PC-9 (cell line): ENCODE measurements around the gene MROH9. TPM values are rescaled to one million over a fixed set of nuclear protein-coding genes. Genes with fewer than 3 reads are reported as not detected.

ENCODE experiments used
- BruUV-seq: library from RNA; stranded (reverse); fragments of 400-500 nt; replicated peaks from 2 replicates; lab custom pipeline; 2021; lab: Mats Ljungman, UMichigan
- CTCF ChIA-PET: fragments of 300-600 bp; sonication (Branson Sonifier 250); formaldehyde crosslinking; loops from one replicate; lab custom pipeline; 2022; ENCODE audit warnings: antibody characterized with exemption; lab: Charles Lee
- POLR2A ChIA-PET: fragments of 300-600 bp; sonication (Branson Sonifier 250); formaldehyde crosslinking; loops from one replicate; lab custom pipeline; 2022; ENCODE audit warnings: antibody characterized with exemption; ENCODE audit not compliant: unreplicated experiment; lab: Charles Lee
- DNase-seq, 2 experiments: peaks; one replicate each; pipeline versions ENCODE4 v3.0.0 to v3.0.0-alpha.2; 2015 to 2022; ENCODE audit warnings: mixed read lengths in 1 of 2
- H2AFZ ChIP-seq: fragments of 200-600 bp; sonication (generic); 2 replicates; pipeline ENCODE4 v1.8.1; 2017; ENCODE audit warnings: antibody characterized with exemption
- H3F3A ChIP-seq: fragments of 200-600 bp; sonication (generic); 2 replicates; pipeline ENCODE4 v1.8.1; 2017; ENCODE audit warnings: antibody characterized with exemption, mild to moderate bottlenecking, low read depth; ENCODE audit not compliant: insufficient read depth
- H3K27ac ChIP-seq: fragments of 200-600 bp; sonication (generic); 2 replicates; pipeline ENCODE4 v1.6.1; 2016; ENCODE audit warnings: mixed run types
- H3K27me3 ChIP-seq: fragments of 200-600 bp; sonication (generic); 2 replicates; pipeline ENCODE4 v1.6.1; 2016; ENCODE audit warnings: low read depth, mixed run types; ENCODE audit not compliant: insufficient read depth
- H3K36me3 ChIP-seq: fragments of 200-600 bp; sonication (generic); 2 replicates; pipeline ENCODE4 v1.6.1; 2016; ENCODE audit warnings: low read depth, mixed run types
- H3K4me1 ChIP-seq: fragments of 200-600 bp; sonication (generic); replicated peaks from 2 replicates; pipeline ENCODE4 v1.6.1; 2016; ENCODE audit warnings: mixed run types; ENCODE audit not compliant: insufficient read depth
- H3K4me2 ChIP-seq: fragments of 200-600 bp; sonication (generic); 2 replicates; pipeline ENCODE4 v1.6.1; 2017; ENCODE audit warnings: mixed run types
- H3K4me3 ChIP-seq: fragments of 200-600 bp; sonication (generic); 2 replicates; pipeline ENCODE4 v1.6.1; 2016; ENCODE audit warnings: mixed run types
- H3K79me2 ChIP-seq: fragments of 200-600 bp; sonication (generic); 2 replicates; pipeline ENCODE4 v1.6.1; 2017; ENCODE audit warnings: low read depth, mixed run types
- H3K9me2 ChIP-seq: fragments of 200-600 bp; sonication (generic); 2 replicates; pipeline ENCODE4 v1.8.1; 2017; ENCODE audit warnings: mild to moderate bottlenecking; ENCODE audit not compliant: insufficient read depth
- H3K9me3 ChIP-seq: fragments of 200-600 bp; sonication (generic); 2 replicates; pipeline ENCODE4 v1.8.1; 2016; ENCODE audit warnings: low read depth; ENCODE audit not compliant: insufficient read depth
- H4K20me1 ChIP-seq: fragments of 200-600 bp; sonication (generic); 2 replicates; pipeline ENCODE4 v1.8.1; 2017; ENCODE audit not compliant: insufficient read depth
- EZH2 ChIP-seq: fragments of 200-600 bp; sonication (generic); IDR thresholded peaks from 2 replicates; pipeline ENCODE4 v1.8.0; 2017; ENCODE audit warnings: antibody characterized with exemption, low read depth
- intact Hi-C: fragments of 100-400 bp; cut with micrococcal nuclease; formaldehyde crosslinking; loops from one replicate; pipeline ENCODE4 v1.10.0; 2022; ENCODE audit not compliant: unreplicated experiment
- total RNA-seq: library from RNA; stranded (reverse); gene quantifications from 2 replicates; pipeline ENCODE4 v1.2.3, GENCODE V29; 2021
- TF ChIP-seq, protein P1 (sequence below): fragments of 200-600 bp; sonication (generic); conservative IDR thresholded peaks from 2 replicates; pipeline ENCODE4 v1.6.1; 2017; ENCODE audit warnings: mixed run types, antibody characterized with exemption, mild to moderate bottlenecking, moderate library complexity

The MROH9 gene
- total RNA-seq, 1 experiment from 2014 or later: not detected

DNA sequence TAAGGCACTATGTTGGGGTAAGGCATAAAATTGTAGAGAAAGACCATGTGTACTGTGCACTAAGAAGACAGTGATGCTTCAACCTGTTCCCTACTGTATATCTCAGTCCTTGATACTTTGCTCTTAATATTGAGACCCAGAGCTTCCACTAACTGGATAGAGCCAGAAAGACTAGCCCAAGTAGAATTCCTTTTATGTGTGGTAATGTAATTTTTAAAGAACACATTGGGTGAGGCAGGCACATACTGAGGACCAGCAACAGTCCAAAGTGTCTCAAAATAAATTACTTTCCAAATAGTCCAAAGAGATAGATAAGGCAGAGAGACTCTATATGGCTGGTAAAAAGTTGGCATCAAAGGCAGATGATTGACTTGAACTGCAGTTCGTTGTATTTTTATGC, 31.4 kb upstream of the MROH9 start:
- H4K20me1 ChIP-seq: no peaks in the 10 kb centered on the region
- H3K4me2 ChIP-seq: no peak overlapping the region
- H3K9me3 ChIP-seq: no peaks in the 10 kb centered on the region
- ChIA-PET POLR2A (no interaction called here), CTCF (no interaction called here)
- no peaks in the 10 kb centered on the region for H3K4me1 ChIP-seq
- no peak overlapping the region for H3K27ac ChIP-seq
- no TSS peak for BruUV-seq
- H2AFZ ChIP-seq: no peak overlapping the region
- TF ChIP-seq EZH2: no peak
- TF ChIP-seq, protein P1, sequence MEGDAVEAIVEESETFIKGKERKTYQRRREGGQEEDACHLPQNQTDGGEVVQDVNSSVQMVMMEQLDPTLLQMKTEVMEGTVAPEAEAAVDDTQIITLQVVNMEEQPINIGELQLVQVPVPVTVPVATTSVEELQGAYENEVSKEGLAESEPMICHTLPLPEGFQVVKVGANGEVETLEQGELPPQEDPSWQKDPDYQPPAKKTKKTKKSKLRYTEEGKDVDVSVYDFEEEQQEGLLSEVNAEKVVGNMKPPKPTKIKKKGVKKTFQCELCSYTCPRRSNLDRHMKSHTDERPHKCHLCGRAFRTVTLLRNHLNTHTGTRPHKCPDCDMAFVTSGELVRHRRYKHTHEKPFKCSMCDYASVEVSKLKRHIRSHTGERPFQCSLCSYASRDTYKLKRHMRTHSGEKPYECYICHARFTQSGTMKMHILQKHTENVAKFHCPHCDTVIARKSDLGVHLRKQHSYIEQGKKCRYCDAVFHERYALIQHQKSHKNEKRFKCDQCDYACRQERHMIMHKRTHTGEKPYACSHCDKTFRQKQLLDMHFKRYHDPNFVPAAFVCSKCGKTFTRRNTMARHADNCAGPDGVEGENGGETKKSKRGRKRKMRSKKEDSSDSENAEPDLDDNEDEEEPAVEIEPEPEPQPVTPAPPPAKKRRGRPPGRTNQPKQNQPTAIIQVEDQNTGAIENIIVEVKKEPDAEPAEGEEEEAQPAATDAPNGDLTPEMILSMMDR: no peak
- H3K4me3 ChIP-seq: no peak overlapping the region
- H3F3A ChIP-seq: no peaks in the 10 kb centered on the region
- DNase-seq: no peak
- intact Hi-C loops: no loop called here
- no peaks in the 10 kb centered on the region for H3K79me2 ChIP-seq
- no peaks in the 10 kb centered on the region for H3K36me3 ChIP-seq
- no peaks in the 10 kb centered on the region for H3K27me3 ChIP-seq
- H3K9me2 ChIP-seq: no peaks in the 10 kb centered on the region

DNA sequence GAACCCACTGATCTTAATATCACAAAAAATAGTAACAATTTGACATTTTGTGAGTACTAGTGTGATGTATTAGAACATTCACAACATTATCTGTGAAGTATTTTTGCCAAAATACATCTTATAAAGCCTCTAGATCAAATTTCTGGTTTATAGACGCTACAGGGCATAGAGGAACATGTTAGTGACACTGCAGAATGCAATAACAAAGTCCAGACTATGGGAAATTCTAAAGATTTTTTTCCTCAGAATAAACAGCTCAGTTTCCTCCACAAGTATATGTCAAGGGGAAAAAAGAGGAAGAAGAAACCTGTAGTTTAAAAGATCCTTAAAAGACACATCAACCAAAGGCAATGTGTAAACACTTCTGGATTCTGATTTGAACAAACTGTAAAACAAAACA, 26.4 kb upstream of the MROH9 start:
- Histone ChIP-seq H3K27me3 (no peaks in the 10 kb centered on the region), H3K79me2 (no peaks in the 10 kb centered on the region), H3K27ac (no peak overlapping the region), H3K36me3 (no peaks in the 10 kb centered on the region), H4K20me1 (no peaks in the 10 kb centered on the region), H3K9me2 (no peaks in the 10 kb centered on the region), H3K4me1 (no peaks in the 10 kb centered on the region), H3F3A (no peaks in the 10 kb centered on the region), H3K4me3 (no peak overlapping the region), H3K4me2 (no peak overlapping the region), H3K9me3 (no peaks in the 10 kb centered on the region), H2AFZ (no peak overlapping the region)
- CTCF ChIA-PET: no interaction called here
- POLR2A ChIA-PET: no interaction called here
- BruUV-seq: no TSS peak
- DNase-seq: no peak
- intact Hi-C loops: no loop called here
- TF ChIP-seq EZH2: no peak
- TF ChIP-seq, protein P1: no peak

DNA sequence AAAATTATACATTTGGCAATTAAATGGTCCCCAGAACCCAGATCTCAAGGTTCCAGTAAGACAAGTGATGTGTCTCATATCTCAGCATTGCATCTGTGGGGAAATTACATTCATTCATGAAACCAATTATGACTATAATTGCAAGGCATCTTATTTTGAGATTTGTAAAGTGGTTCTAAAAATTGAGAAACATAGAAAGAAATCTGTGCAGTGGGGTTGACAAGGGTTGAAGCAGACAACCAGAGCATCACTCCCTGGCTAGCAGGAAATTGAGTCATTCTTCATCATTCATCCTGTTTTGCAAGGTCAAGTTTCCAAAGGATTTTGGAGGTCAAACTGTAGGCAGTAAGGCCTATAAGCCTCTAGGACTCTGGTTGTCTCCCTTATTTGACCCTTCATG, 25.1 kb upstream of the MROH9 start:
- Histone ChIP-seq H3K27ac (no peak overlapping the region), H3K4me3 (no peak overlapping the region), H3K27me3 (no peaks in the 10 kb centered on the region), H3F3A (no peaks in the 10 kb centered on the region), H3K79me2 (no peaks in the 10 kb centered on the region), H3K4me2 (no peak overlapping the region), H3K9me2 (no peaks in the 10 kb centered on the region), H3K4me1 (no peaks in the 10 kb centered on the region), H2AFZ (no peak overlapping the region), H4K20me1 (no peaks in the 10 kb centered on the region), H3K9me3 (no peaks in the 10 kb centered on the region), H3K36me3 (no peaks in the 10 kb centered on the region)
- BruUV-seq: no TSS peak
- ChIA-PET CTCF (no interaction called here), POLR2A (no interaction called here)
- DNase-seq: no peak
- intact Hi-C loops: no loop called here
- TF ChIP-seq, protein P1: no peak
- no peak for TF ChIP-seq EZH2
